Esophagus muscularis mucosa (tissue), 4 donors: Measurements from ENCODE around the gene CHST9. TPM values are rescaled to one million over a fixed set of nuclear protein-coding genes. Genes with fewer than 3 reads are reported as not detected.

ENCODE experiments used
- DNase-seq: peaks from one replicate; pipeline ENCODE4 v3.0.0-alpha.2; 2017; ENCODE audit errors: extremely low spot score
- H3K27ac ChIP-seq, 4 donors: fragments of 200-600 bp; sonication (generic); replicated peaks in 1 of 4; 1 replicate in 3 of 4; 2 replicates in 1 of 4; pipeline ENCODE4 v1.5.1; 2016 to 2019; ENCODE audit warnings: mild to moderate bottlenecking in 1 of 4
- H3K27me3 ChIP-seq, 4 donors: fragments of 200-600 bp; sonication (generic); one replicate each; pipeline versions ENCODE4 v1.5.1 to v1.6.0; 2016 to 2019
- H3K36me3 ChIP-seq, 4 donors: fragments of 200-600 bp; sonication (generic); one replicate each; pipeline ENCODE4 v1.5.1; 2016 to 2019
- H3K4me1 ChIP-seq, 4 donors: fragments of 200-600 bp; sonication (generic); one replicate each; pipeline ENCODE4 v1.5.1; 2016 to 2019
- H3K4me3 ChIP-seq, 4 donors: fragments of 200-600 bp; sonication (generic); 1 replicate in 2 of 4; 2 replicates in 2 of 4; pipeline ENCODE4 v1.5.1; 2016 to 2019; ENCODE audit warnings: mild to moderate bottlenecking in 4 of 4, moderate library complexity in 1 of 4
- H3K9me3 ChIP-seq, 4 donors: fragments of 200-600 bp; sonication (generic); 1 replicate in 3 of 4; 2 replicates in 1 of 4; pipeline ENCODE4 v1.5.1; 2016 to 2019
- EP300 ChIP-seq: sonication (generic); formaldehyde crosslinking; IDR thresholded peaks from one replicate; pipeline ENCODE4 v1.6.1; 2017; ENCODE audit warnings: antibody characterized with exemption
- POLR2A ChIP-seq: fragments of 450-650 bp; IDR thresholded peaks from one replicate; pipeline ENCODE4 v1.6.1; 2017; ENCODE audit warnings: antibody characterized with exemption, moderate library complexity, mild to moderate bottlenecking, low read depth
- POLR2AphosphoS5 ChIP-seq, 2 donors: sonication (generic); formaldehyde crosslinking; IDR thresholded peaks; one replicate each; pipeline ENCODE4 v1.6.1; 2017; ENCODE audit warnings: antibody characterized with exemption in 2 of 2
- WGBS: methylation state at CpG from one replicate; pipeline ENCODE4 v1.1.5; 2018; 5-methylcytosine and 5-hydroxymethylcytosine counted together
- intact Hi-C: fragments of 100-400 bp; cut with DNase I; formaldehyde crosslinking; loops from one replicate; pipeline ENCODE4 v1.15.1; 2023
- total RNA-seq, 4 donors: library from RNA; depleted of rRNA; stranded (reverse); fragments of >200 nt; gene quantifications; one replicate each; pipeline versions ENCODE4 v1.1.0 to v1.2.1, GENCODE V29; 2016
- TF ChIP-seq, protein P1 (sequence below), 3 experiments: fragments of 200-600 bp in 2 of 3; fragments of 450-650 bp in 1 of 3; sonication (generic) in 2 of 3; IDR thresholded peaks; one replicate each; pipeline ENCODE4 v1.5.1; 2017 to 2019; ENCODE audit warnings: antibody characterized with exemption in 3 of 3, mild to moderate bottlenecking in 2 of 3, moderate library complexity in 1 of 3

CHST9 gene
- total RNA-seq, 4 donors from 2014 or later = 0.42 to 2.4 (median 1.4) TPM

DNA sequence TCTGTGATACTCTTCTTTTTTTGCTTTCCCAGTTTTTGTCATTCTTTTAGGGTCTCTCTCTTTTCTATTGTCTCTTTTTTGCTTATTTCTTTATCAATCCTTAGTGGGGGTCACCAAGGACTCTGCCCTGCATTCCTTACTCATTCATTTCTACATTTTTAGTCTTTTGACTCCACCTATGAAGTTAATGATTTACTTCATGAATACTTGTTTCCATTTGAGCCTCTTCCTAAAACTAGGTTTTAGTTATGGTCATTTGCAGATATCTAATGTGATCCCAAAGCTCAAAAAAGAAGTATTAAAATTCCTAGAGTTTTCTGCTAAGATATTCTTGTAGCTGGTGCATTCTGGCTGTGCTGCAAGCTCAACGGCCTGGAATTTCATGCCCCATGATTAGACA, 170.3 kb downstream of the CHST9 start:
- Histone ChIP-seq H3K9me3 (no peaks in the 10 kb centered on the region), H3K4me3 (no peak overlapping the region), H3K27ac (no peak overlapping the region), H3K27me3 (no peaks in the 10 kb centered on the region), H3K36me3 (no peaks in the 10 kb centered on the region), H3K4me1 (no peaks in the 10 kb centered on the region)
- DNase-seq = no peak
- TF ChIP-seq, protein P1, sequence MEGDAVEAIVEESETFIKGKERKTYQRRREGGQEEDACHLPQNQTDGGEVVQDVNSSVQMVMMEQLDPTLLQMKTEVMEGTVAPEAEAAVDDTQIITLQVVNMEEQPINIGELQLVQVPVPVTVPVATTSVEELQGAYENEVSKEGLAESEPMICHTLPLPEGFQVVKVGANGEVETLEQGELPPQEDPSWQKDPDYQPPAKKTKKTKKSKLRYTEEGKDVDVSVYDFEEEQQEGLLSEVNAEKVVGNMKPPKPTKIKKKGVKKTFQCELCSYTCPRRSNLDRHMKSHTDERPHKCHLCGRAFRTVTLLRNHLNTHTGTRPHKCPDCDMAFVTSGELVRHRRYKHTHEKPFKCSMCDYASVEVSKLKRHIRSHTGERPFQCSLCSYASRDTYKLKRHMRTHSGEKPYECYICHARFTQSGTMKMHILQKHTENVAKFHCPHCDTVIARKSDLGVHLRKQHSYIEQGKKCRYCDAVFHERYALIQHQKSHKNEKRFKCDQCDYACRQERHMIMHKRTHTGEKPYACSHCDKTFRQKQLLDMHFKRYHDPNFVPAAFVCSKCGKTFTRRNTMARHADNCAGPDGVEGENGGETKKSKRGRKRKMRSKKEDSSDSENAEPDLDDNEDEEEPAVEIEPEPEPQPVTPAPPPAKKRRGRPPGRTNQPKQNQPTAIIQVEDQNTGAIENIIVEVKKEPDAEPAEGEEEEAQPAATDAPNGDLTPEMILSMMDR (IDR thresholded peaks at IDR 0.05) = no peak
- no peak for TF ChIP-seq EP300
- no peak for TF ChIP-seq POLR2A
- TF ChIP-seq POLR2AphosphoS5 (IDR thresholded peaks at IDR 0.05) = no peak
- intact Hi-C loops = loop anchor here (5.0 kb wide), 2 partner anchors 282 to 582 kb away; no protein-coding TSS in a partner anchor
- 86% methylated on average over 1 of the region's 1 CpG for WGBS

DNA sequence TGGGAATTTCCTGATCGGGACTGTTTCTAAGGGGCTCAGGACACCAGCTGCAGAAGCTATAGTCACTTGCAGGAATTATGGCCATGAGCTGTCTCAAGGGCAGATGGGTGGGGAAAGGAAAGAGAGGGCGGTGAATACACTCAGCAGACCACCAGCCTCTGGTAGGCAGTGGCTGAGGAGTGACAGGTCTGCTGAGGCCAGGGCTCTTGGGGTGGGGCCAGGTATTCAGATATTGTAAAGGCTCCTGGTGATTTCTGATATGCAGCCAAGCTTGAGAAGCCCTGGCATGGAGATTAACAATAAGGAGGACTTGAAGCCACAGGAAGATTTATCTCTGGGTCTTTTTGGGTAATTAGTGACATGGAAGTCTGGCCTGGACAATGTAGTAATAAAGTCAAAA, 174.3 kb downstream of the CHST9 start:
- TF ChIP-seq POLR2AphosphoS5 (IDR thresholded peaks at IDR 0.05) (no peak), EP300 (no peak), POLR2A (no peak)
- TF ChIP-seq, protein P1 (IDR thresholded peaks at IDR 0.05) = no peak
- intact Hi-C loops = no loop called here
- WGBS = 92% methylated on average over 2 of the region's 2 CpGs

DNA sequence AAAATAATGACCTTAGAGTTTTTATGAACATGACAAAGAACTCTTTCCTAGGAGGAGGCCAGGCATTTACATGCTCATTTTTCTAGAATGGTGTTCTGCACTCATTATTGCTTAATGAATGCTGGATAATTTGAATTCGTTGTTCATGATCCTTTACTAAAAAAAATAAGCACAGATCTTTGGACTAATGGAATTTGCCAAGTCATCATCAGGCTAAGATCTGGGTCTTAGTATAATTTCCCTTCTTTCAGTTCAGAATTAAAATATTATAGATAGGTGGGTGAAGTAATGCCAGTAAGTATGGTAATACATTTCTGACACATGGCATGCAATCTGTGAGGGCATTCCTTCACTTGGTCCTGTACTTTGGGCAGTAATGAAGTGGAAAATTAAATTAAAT, 175.8 kb downstream of the CHST9 start:
- Histone ChIP-seq H3K36me3 (no peaks in the 10 kb centered on the region), H3K9me3 (no peaks in the 10 kb centered on the region), H3K4me3 (no peak overlapping the region), H3K4me1 (peaks cover 0 to 3% (median 0%) of the 10 kb centered on the region in 4 donors), H3K27ac (no peak overlapping the region), H3K27me3 (no peaks in the 10 kb centered on the region)
- 84% methylated on average over 1 of the region's 1 CpG for WGBS
- TF ChIP-seq POLR2A (no peak), EP300 (no peak), POLR2AphosphoS5 (IDR thresholded peaks at IDR 0.05) (no peak)
- TF ChIP-seq, protein P1 (IDR thresholded peaks at IDR 0.05) = no peak
- no peak for DNase-seq
- intact Hi-C loops = loop anchor here (5.0 kb wide), 1 partner anchor 197 kb away; no protein-coding TSS in a partner anchor

More for the DNA sequence above, 174.3 kb downstream of the CHST9 start:
- H3K36me3 ChIP-seq = no peaks in the 10 kb centered on the region
- H3K27ac ChIP-seq = no peak overlapping the region
- no peaks in the 10 kb centered on the region for H3K9me3 ChIP-seq
- no peak for DNase-seq
- H3K27me3 ChIP-seq = no peaks in the 10 kb centered on the region
- no peak overlapping the region for H3K4me3 ChIP-seq
- no peaks in the 10 kb centered on the region for H3K4me1 ChIP-seq

DNA sequence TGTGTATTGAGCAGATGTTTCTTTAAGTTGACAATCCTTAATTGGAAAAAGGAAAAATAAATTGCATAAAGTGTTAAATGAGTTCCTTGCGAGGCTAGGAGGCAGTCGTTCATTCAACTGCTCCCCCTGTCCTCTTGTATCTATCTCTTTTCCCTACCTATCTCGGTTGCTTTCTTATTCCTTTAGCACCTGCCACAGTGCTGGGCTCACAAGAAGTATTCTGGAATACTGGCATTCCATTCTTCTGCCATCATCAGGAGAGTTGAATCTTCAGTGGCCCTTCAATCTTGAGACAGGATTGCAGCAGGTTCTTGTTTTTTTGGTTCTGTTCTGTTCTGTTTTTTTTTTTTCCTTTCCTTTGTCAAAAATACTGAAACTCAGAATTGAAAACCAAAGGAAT, 176.5 kb downstream of the CHST9 start:
- Histone ChIP-seq H3K27me3 (no peaks in the 10 kb centered on the region), H3K4me1 (peaks cover 0 to 3% (median 0%) of the 10 kb centered on the region in 4 donors), H3K27ac (no peak overlapping the region), H3K36me3 (no peaks in the 10 kb centered on the region), H3K4me3 (no peak overlapping the region), H3K9me3 (no peaks in the 10 kb centered on the region)
- intact Hi-C loops = loop anchor here (5.0 kb wide), 1 partner anchor 196 kb away; no protein-coding TSS in a partner anchor
- TF ChIP-seq POLR2AphosphoS5 (IDR thresholded peaks at IDR 0.05) (no peak), EP300 (no peak), POLR2A (no peak)
- TF ChIP-seq, protein P1 (IDR thresholded peaks at IDR 0.05) = no peak
- WGBS = 77% methylated on average over 3 of the region's 3 CpGs
- no peak for DNase-seq

DNA sequence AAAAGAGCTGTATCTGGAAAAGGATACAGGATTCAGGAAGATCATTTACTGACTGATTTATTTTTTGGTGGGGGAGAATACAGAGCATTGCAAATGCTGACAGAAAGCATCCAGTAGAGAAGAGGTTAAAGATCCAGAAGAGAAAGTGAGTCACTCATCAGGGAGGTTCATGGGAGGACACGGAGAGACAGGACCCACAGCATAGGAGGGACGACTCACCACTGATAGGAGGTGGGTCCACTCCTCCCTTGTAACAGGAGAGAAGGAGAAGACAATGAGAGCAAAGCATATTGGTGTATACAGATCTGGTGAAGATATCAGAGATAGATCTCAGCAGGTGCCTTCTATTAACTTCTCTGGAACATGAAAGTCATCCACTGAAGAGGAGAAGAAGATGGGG, 177.2 kb downstream of the CHST9 start:
- 28% methylated on average over 2 of the region's 2 CpGs for WGBS
- no peak overlapping the region for H3K27ac ChIP-seq
- TF ChIP-seq POLR2A = no peak
- TF ChIP-seq EP300 = no peak
- TF ChIP-seq POLR2AphosphoS5 (IDR thresholded peaks at IDR 0.05) = no peak
- TF ChIP-seq, protein P1 (IDR thresholded peaks at IDR 0.05) = no peak
- no peak overlapping the region for H3K4me3 ChIP-seq
- no peak for DNase-seq
- intact Hi-C loops = loop anchor here (5.0 kb wide), 1 partner anchor 196 kb away; no protein-coding TSS in a partner anchor
- peaks cover 0 to 3% (median 0%) of the 10 kb centered on the region in 4 donors for H3K4me1 ChIP-seq
- H3K36me3 ChIP-seq = no peaks in the 10 kb centered on the region
- H3K9me3 ChIP-seq = no peaks in the 10 kb centered on the region
- H3K27me3 ChIP-seq = no peaks in the 10 kb centered on the region
